ENCODE data around the gene PRKCG.
A peak's percentile ranks its signal among the peaks of the same experiment; 100 is the strongest.

The PRKCG gene

DNA sequence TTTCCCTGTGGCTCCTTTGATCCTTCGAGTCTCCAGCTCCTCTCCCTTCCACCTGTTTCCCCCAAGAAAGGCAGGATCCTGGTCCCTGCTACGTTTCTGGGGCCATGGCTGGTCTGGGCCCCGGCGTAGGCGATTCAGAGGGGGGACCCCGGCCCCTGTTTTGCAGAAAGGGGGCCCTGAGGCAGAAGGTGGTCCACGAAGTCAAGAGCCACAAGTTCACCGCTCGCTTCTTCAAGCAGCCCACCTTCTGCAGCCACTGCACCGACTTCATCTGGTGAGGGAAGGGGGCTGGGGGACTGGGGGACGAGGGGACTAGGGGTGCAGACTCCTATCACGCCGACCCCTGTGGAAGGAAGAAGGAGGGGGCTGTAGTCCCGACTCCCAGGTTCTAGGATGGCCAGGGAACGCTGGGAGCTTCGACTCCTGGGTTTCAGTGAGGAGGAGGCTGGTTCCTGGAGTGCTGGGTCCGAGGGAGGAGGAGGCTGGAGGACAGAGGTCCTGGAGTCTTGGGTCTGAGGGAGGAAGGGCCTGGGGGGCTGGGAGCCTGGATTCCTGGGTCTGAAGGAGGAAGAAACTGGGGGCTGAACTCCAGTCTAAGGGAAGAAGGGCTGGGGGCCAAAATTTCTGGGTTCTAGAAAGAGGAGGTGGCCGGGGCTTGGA is 524 bp downstream of the PRKCG start:
- H3K27ac ChIP-seq (ENCODE audit: low read length) = no peak overlapping the region
- DNase-seq (ENCODE audit: low read depth, low spot score) = no peak
- peak overlapping the region; percentile 39; the same call in 1 of the 2 replicates for H3K4me3 ChIP-seq (ENCODE audit: low read length)
- H3K36me3 ChIP-seq (ENCODE audit: control insufficient read depth, insufficient read depth, low read length) = no peaks in the 10 kb centered on the region
- no peaks in the 10 kb centered on the region for H3K27me3 ChIP-seq (ENCODE audit: control insufficient read depth, insufficient read depth, low read length)
- whole genome bisulfite sequencing (ENCODE audit: insufficient coverage, insufficient read length) = no CpG with 5 or more reads among the region's 18 CpGs
- no peaks in the 10 kb centered on the region for H3K4me1 ChIP-seq (ENCODE audit: control insufficient read depth, insufficient read depth, low read length)
- no peaks in the 10 kb centered on the region for H3K9me3 ChIP-seq (ENCODE audit: control insufficient read depth, insufficient read depth, low read length)

DNA sequence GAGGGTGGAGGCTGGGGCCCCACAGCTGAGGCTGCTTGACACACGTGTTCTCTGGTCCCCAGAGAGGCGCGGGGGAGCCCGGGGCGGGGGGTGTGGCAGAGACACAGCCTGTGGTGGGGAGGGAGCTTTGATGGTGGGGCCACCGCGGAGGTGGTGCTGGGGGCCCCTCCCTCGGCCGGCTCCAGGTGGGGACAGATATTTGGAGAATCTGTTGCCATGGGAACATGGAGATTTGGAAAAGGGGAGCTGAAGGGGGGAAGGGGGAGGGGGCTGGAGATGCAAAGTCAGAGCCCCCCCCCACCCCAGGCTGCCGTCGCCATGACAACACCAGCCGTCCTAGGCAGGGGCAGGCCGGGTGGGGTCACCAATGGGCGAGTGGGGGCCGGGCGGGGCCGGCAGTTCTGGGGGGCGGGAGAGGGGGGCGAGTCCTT is 1.2 kb downstream of the PRKCG start:
- Histone ChIP-seq H3K27ac (ENCODE audit: low read length) (no peak overlapping the region), H3K4me3 (ENCODE audit: low read length) (peak overlapping the region; percentile 39; the same call in 1 of the 2 replicates), H3K4me1 (ENCODE audit: control insufficient read depth, insufficient read depth, low read length) (no peaks in the 10 kb centered on the region), H3K27me3 (ENCODE audit: control insufficient read depth, insufficient read depth, low read length) (no peaks in the 10 kb centered on the region), H3K9me3 (ENCODE audit: control insufficient read depth, insufficient read depth, low read length) (no peaks in the 10 kb centered on the region), H3K36me3 (ENCODE audit: control insufficient read depth, insufficient read depth, low read length) (no peaks in the 10 kb centered on the region)
- DNase-seq (ENCODE audit: low read depth, low spot score) = no peak
- no CpG with 5 or more reads among the region's 19 CpGs for WGBS (ENCODE audit: insufficient coverage, insufficient read length)

DNA sequence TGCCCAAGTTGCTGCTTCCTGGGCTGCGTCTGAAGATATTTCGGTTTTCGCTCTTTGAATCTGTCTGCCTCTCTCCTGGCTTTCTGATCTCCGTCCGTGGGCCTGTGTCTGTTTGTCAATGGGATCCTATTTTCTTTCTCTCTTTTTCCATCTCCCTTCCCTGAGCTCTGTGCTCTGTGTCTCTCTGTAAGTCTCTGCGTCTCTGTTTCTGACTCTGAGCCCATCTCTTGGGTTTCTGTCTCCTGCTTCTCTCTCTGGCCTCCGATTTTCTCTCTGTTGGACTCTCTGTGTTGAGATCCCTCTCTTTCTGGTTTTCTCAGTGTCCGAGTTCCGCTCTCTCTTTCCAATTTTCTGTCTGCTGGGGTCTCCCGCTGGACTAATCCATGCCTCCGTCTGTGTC is 1.7 kb downstream of the PRKCG start:
- H3K4me1 ChIP-seq (ENCODE audit: control insufficient read depth, insufficient read depth, low read length) = no peaks in the 10 kb centered on the region
- no peak overlapping the region for H3K27ac ChIP-seq (ENCODE audit: low read length)
- no peaks in the 10 kb centered on the region for H3K36me3 ChIP-seq (ENCODE audit: control insufficient read depth, insufficient read depth, low read length)
- no CpG with 5 or more reads among the region's 11 CpGs for WGBS (ENCODE audit: insufficient coverage, insufficient read length)
- no peaks in the 10 kb centered on the region for H3K27me3 ChIP-seq (ENCODE audit: control insufficient read depth, insufficient read depth, low read length)
- H3K9me3 ChIP-seq (ENCODE audit: control insufficient read depth, insufficient read depth, low read length) = no peaks in the 10 kb centered on the region
- peak overlapping the region; percentile 12; the same call in 1 of the 2 replicates for H3K4me3 ChIP-seq (ENCODE audit: low read length)
- DNase-seq (ENCODE audit: low read depth, low spot score) = no peak

DNA sequence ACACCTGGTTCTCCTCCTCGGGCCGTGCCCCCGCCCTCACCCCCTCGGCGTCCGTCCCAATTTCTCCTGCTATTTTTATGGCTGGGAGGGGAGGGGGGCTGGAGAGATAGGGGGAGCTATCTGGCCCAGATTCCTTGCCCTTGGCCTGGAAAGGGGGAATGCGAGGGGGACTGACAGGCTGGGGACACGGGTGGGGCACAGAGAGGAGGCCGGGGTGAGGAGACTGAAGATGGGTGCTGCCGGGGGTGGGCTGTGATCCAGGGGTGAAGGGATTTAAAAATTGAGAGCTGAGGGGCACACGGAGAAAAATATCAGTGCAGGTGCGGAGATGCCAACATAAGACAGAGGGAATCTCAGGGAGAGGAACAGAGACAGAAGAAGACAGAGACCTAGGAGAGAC is 2.3 kb downstream of the PRKCG start:
- no peak for DNase-seq (ENCODE audit: low read depth, low spot score)

DNA sequence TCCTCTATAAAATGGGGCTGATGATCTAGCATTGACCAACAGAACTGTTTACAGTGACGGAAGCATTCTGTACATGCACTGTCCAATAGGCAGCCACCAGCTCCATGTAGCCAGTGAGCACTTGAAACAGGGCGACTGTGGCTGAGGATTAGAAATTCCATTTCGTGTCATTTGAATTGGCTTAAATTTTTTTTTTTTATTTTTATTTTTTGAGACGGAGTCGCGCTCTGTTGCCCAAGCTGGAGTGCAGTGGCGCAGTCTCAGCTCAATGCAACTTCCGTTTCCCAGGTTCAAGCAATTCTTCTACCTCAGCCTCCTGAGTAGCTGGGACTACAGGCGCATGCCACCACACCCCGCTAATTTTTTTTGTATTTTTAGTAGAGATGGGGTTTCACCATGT is 3.0 kb downstream of the PRKCG start:
- H3K36me3 ChIP-seq (ENCODE audit: control insufficient read depth, insufficient read depth, low read length) = no peaks in the 10 kb centered on the region
- no peak for DNase-seq (ENCODE audit: low read depth, low spot score)
- WGBS (ENCODE audit: insufficient coverage, insufficient read length) = no CpG with 5 or more reads among the region's 10 CpGs
- H3K27ac ChIP-seq (ENCODE audit: low read length) = no peak overlapping the region
- no peaks in the 10 kb centered on the region for H3K27me3 ChIP-seq (ENCODE audit: control insufficient read depth, insufficient read depth, low read length)
- H3K4me1 ChIP-seq (ENCODE audit: control insufficient read depth, insufficient read depth, low read length) = no peaks in the 10 kb centered on the region
- H3K9me3 ChIP-seq (ENCODE audit: control insufficient read depth, insufficient read depth, low read length) = no peaks in the 10 kb centered on the region
- no peak overlapping the region for H3K4me3 ChIP-seq (ENCODE audit: low read length)

More for the DNA sequence above, 2.3 kb downstream of the PRKCG start:
- H3K4me3 ChIP-seq (ENCODE audit: low read length) = no peak overlapping the region
- no CpG with 5 or more reads among the region's 12 CpGs for WGBS (ENCODE audit: insufficient coverage, insufficient read length)
- H3K36me3 ChIP-seq (ENCODE audit: control insufficient read depth, insufficient read depth, low read length) = no peaks in the 10 kb centered on the region
- no peaks in the 10 kb centered on the region for H3K4me1 ChIP-seq (ENCODE audit: control insufficient read depth, insufficient read depth, low read length)
- H3K27ac ChIP-seq (ENCODE audit: low read length) = no peak overlapping the region
- H3K27me3 ChIP-seq (ENCODE audit: control insufficient read depth, insufficient read depth, low read length) = no peaks in the 10 kb centered on the region
- H3K9me3 ChIP-seq (ENCODE audit: control insufficient read depth, insufficient read depth, low read length) = no peaks in the 10 kb centered on the region

DNA sequence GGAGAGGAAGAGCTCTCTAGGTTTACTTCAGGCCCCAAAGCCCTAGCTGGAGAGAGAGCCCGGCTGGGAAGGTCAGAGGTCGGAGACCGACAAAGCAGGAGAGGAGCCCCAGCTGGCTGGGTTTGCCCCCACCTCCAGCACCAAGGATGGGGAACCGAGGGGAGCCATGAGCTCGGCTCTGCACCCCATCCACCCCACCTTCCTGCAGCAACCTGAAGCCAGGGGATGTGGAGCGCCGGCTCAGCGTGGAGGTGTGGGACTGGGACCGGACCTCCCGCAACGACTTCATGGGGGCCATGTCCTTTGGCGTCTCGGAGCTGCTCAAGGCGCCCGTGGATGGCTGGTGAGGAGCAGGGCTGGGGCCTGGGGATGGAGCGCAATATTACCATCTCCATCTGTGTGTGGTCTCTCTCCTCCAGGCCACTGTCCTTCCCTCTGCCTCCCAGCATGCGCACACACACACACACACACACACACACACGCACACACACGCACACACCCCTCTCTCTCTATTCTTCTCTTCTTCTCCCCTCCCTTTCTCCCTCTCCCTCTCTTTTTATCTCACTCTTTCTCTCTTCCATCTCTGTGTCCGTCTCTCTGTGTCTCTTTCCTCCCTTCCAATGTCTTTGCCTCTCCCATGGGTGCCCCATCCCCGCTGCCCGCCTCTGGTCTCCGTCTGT is 10.4 kb downstream of the PRKCG start:
- Histone ChIP-seq H3K27ac (ENCODE audit: low read length) (no peak overlapping the region), H3K27me3 (ENCODE audit: control insufficient read depth, insufficient read depth, low read length) (no peaks in the 10 kb centered on the region), H3K9me3 (ENCODE audit: control insufficient read depth, insufficient read depth, low read length) (no peaks in the 10 kb centered on the region), H3K36me3 (ENCODE audit: control insufficient read depth, insufficient read depth, low read length) (no peaks in the 10 kb centered on the region), H3K4me1 (ENCODE audit: control insufficient read depth, insufficient read depth, low read length) (no peaks in the 10 kb centered on the region), H3K4me3 (ENCODE audit: low read length) (no peak overlapping the region)
- 100% methylated on average over 2 of the region's 23 CpGs for WGBS (ENCODE audit: insufficient coverage, insufficient read length)
- no peak for DNase-seq (ENCODE audit: low read depth, low spot score)

DNA sequence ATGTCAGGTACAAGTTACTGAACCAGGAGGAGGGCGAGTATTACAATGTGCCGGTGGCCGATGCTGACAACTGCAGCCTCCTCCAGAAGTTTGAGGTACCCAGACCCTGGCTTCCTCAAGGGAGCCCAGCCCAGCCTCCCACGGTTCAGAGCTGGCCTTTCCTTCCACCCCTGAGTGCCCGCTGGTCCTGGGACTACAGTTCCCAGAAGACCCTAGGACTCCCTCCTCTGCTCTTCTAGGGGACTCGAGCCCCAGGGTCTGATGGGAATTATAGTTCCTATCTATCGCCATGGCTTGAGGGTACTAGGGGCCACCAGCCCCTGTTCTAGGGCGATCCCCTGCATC is 11.0 kb downstream of the PRKCG start:
- WGBS (ENCODE audit: insufficient coverage, insufficient read length) = no CpG with 5 or more reads among the region's 8 CpGs
- Histone ChIP-seq H3K9me3 (ENCODE audit: control insufficient read depth, insufficient read depth, low read length) (no peaks in the 10 kb centered on the region), H3K4me1 (ENCODE audit: control insufficient read depth, insufficient read depth, low read length) (peaks cover 2% of the 10 kb centered on the region; the same call in 1 of the 2 replicates), H3K4me3 (ENCODE audit: low read length) (no peak overlapping the region), H3K36me3 (ENCODE audit: control insufficient read depth, insufficient read depth, low read length) (no peaks in the 10 kb centered on the region), H3K27me3 (ENCODE audit: control insufficient read depth, insufficient read depth, low read length) (no peaks in the 10 kb centered on the region), H3K27ac (ENCODE audit: low read length) (no peak overlapping the region)
- no peak for DNase-seq (ENCODE audit: low read depth, low spot score)

DNA sequence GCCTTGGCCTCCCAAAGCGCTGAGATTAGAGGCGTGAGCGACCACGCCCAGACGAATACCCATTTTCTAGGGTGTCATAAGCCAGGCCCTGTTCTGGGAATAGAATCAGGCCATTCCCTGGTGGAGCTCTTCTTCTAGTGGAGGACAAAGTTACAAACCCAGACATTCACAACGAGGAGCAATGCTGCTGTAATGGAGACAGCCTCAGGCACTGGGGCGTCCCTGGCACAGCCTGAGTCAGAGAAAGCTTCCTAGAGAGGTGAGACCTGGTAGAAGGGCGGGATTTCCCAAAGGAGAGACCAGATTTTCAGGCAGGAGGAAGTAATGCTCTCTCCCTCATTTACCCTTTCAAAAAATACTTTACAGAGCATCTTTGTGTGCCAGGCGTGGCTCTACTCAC is 12.7 kb downstream of the PRKCG start:
- Histone ChIP-seq H3K36me3 (ENCODE audit: control insufficient read depth, insufficient read depth, low read length) (no peaks in the 10 kb centered on the region), H3K4me1 (ENCODE audit: control insufficient read depth, insufficient read depth, low read length) (peaks cover 2% of the 10 kb centered on the region; the same call in 1 of the 2 replicates), H3K27me3 (ENCODE audit: control insufficient read depth, insufficient read depth, low read length) (no peaks in the 10 kb centered on the region), H3K9me3 (ENCODE audit: control insufficient read depth, insufficient read depth, low read length) (no peaks in the 10 kb centered on the region), H3K27ac (ENCODE audit: low read length) (no peak overlapping the region), H3K4me3 (ENCODE audit: low read length) (no peak overlapping the region)
- no CpG with 5 or more reads among the region's 9 CpGs for WGBS (ENCODE audit: insufficient coverage, insufficient read length)
- DNase-seq (ENCODE audit: low read depth, low spot score) = no peak

DNA sequence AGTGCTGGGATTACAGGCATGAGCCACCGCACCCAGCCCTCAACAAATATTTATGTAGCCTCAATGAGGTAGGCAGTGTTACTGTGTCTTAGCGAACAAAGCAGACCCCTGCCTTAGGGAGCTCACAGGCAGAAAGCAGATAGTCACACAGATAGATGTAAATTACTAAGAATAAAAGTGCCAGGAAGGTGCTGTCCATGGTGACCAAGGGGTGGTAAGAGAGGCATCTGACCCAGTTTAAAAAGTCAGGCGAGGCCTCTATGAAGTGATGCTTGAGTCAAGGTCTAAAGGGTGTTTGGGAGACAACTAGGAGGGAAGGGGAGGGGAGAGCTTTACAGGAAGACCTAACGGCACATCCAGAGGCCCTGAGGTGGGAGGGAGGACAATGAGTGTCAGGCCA is 14.7 kb downstream of the PRKCG start:
- Histone ChIP-seq H3K27ac (ENCODE audit: low read length) (no peak overlapping the region), H3K9me3 (ENCODE audit: control insufficient read depth, insufficient read depth, low read length) (no peaks in the 10 kb centered on the region), H3K4me1 (ENCODE audit: control insufficient read depth, insufficient read depth, low read length) (peaks cover 2% of the 10 kb centered on the region; the same call in 1 of the 2 replicates), H3K36me3 (ENCODE audit: control insufficient read depth, insufficient read depth, low read length) (peaks cover 2% of the 10 kb centered on the region; the same call in 1 of the 2 replicates), H3K27me3 (ENCODE audit: control insufficient read depth, insufficient read depth, low read length) (no peaks in the 10 kb centered on the region), H3K4me3 (ENCODE audit: low read length) (no peak overlapping the region)
- DNase-seq (ENCODE audit: low read depth, low spot score) = no peak
- WGBS (ENCODE audit: insufficient coverage, insufficient read length) = no CpG with 5 or more reads among the region's 4 CpGs

DNA sequence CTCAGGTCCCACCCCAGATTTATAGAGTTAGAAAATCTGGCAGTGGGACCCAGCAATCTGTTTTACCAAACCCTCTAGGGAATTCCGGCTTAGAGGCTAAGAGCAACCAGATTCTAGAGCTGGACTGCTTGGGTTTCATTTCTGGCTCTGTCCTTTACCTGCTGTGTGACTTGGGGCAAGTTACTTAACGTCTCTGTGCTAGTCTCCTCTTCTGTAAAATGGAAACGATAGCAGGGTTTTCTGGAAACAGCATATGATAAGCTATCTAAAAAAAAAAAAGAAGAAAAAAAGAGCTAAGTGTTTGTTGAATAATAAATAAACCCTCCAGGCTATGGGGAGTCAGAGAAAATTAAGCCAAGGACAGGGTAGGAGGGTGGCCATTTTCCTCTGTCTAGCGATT is 15.5 kb downstream of the PRKCG start:
- DNase-seq (ENCODE audit: low read depth, low spot score) = no peak
- Histone ChIP-seq H3K4me1 (ENCODE audit: control insufficient read depth, insufficient read depth, low read length) (peaks cover 2% of the 10 kb centered on the region; the same call in 1 of the 2 replicates), H3K27ac (ENCODE audit: low read length) (no peak overlapping the region), H3K27me3 (ENCODE audit: control insufficient read depth, insufficient read depth, low read length) (no peaks in the 10 kb centered on the region), H3K4me3 (ENCODE audit: low read length) (no peak overlapping the region), H3K36me3 (ENCODE audit: control insufficient read depth, insufficient read depth, low read length) (peaks cover 2% of the 10 kb centered on the region; the same call in 1 of the 2 replicates), H3K9me3 (ENCODE audit: control insufficient read depth, insufficient read depth, low read length) (no peaks in the 10 kb centered on the region)
- no CpG with 5 or more reads among the region's 4 CpGs for WGBS (ENCODE audit: insufficient coverage, insufficient read length)

All from iPS DF 6.9 (cell line).